Tibial nerve (tissue), 4 donors: Measurements from ENCODE around the gene ATG7. TPM values are rescaled to one million over a fixed set of nuclear protein-coding genes. Genes with fewer than 3 reads are reported as not detected.
A peak's percentile ranks its signal among the peaks of the same experiment; 100 is the strongest.

ENCODE experiments used
- DNase-seq, 2 donors: peaks; one replicate each; pipeline ENCODE4 v3.0.0-alpha.2; 2019; ENCODE audit warnings: low spot score in 2 of 2
- H3K27ac ChIP-seq, 4 donors: fragments of 200-600 bp; sonication (generic) in 3 of 4; one replicate each; pipeline ENCODE4 v1.5.1; 2017 to 2019; ENCODE audit warnings: mild to moderate bottlenecking in 1 of 4
- H3K27me3 ChIP-seq, 2 donors: fragments of 200-600 bp; sonication (generic) in 1 of 2; one replicate each; pipeline versions ENCODE4 v1.5.1 to v1.6.0; 2017 to 2019
- H3K36me3 ChIP-seq, 3 donors: fragments of 200-600 bp; sonication (generic); one replicate each; pipeline ENCODE4 v1.5.1; 2018 to 2019
- H3K4me1 ChIP-seq, 4 donors: fragments of 200-600 bp; sonication (generic) in 3 of 4; one replicate each; pipeline ENCODE4 v1.5.1; 2017 to 2019
- H3K4me3 ChIP-seq, 4 donors: fragments of 200-600 bp; sonication (generic) in 3 of 4; one replicate each; pipeline ENCODE4 v1.5.1; 2017 to 2019; ENCODE audit warnings: mild to moderate bottlenecking in 1 of 4, moderate library complexity in 1 of 4
- H3K9me3 ChIP-seq, 4 donors: fragments of 200-600 bp; sonication (generic) in 3 of 4; one replicate each; pipeline ENCODE4 v1.5.1; 2017 to 2019
- CTCF ChIP-seq, 5 experiments: fragments of 200-600 bp in 3 of 5; fragments of 450-650 bp in 2 of 5; sonication (generic) in 3 of 5; IDR thresholded peaks; one replicate each; pipeline ENCODE4 v1.5.1; 2016 to 2019; ENCODE audit warnings: antibody characterized with exemption in 5 of 5, mild to moderate bottlenecking in 3 of 5, moderate library complexity in 2 of 5
- EP300 ChIP-seq, 2 donors: sonication (generic); formaldehyde crosslinking; IDR thresholded peaks; one replicate each; pipeline ENCODE4 v1.6.1; 2017; ENCODE audit warnings: antibody characterized with exemption in 2 of 2, mild to moderate bottlenecking in 1 of 2
- POLR2A ChIP-seq, 2 donors: fragments of 450-650 bp; IDR thresholded peaks; one replicate each; pipeline ENCODE4 v1.6.1; 2017; ENCODE audit warnings: antibody characterized with exemption in 2 of 2, mild to moderate bottlenecking in 2 of 2, moderate library complexity in 2 of 2
- WGBS, 2 donors: methylation state at CpG; one replicate each; pipeline ENCODE4 v1.1.5; 2018; 5-methylcytosine and 5-hydroxymethylcytosine counted together
- total RNA-seq, 4 donors: library from RNA; depleted of rRNA; stranded (reverse); fragments of >200 nt; gene quantifications; one replicate each; pipeline ENCODE4 v1.1.0, GENCODE V29; 2016

The ATG7 gene
- total RNA-seq, 4 donors from 2014 or later: 71.0 to 94.0 (median 76.2) TPM

- no peak overlapping the region for H3K4me3 ChIP-seq
- H3K27ac ChIP-seq: no peak overlapping the region
- 84 to 90% methylated on average over 2 of the region's 2 CpGs for WGBS, 2 donors
These were observed 13.3 kb downstream of the ATG7 start for GRCh38 chr3:11285471-11285870.

GRCh38 chr3:11287404-11287803, 15.2 kb downstream of the ATG7 start:
- 64 to 72% methylated on average over 9 to 10 of the region's 10 CpGs for WGBS, 2 donors
- Histone ChIP-seq H3K36me3 (peaks cover 0 to 20% (median 0%) of the 10 kb centered on the region in 3 donors), H3K27me3 (no peaks in the 10 kb centered on the region), H3K4me1 (peaks cover 0 to 66% (median 14%) of the 10 kb centered on the region in 4 donors), H3K9me3 (no peaks in the 10 kb centered on the region), H3K27ac (peak overlapping the region in 2 of 4 donors; percentile 78 to 82), H3K4me3 (no peak overlapping the region)
- TF ChIP-seq POLR2A (IDR thresholded peaks at IDR 0.05) (no peak), EP300 (IDR thresholded peaks at IDR 0.05) (no peak), CTCF (IDR thresholded peaks at IDR 0.05) (no peak)
- DNase-seq: no peak

More at GRCh38 chr3:11285471-11285870, 13.3 kb downstream of the ATG7 start:
- H3K36me3 ChIP-seq: peaks cover 0 to 27% (median 0%) of the 10 kb centered on the region in 3 donors
- H3K4me1 ChIP-seq: peaks cover 0 to 65% (median 14%) of the 10 kb centered on the region in 4 donors
- DNase-seq: no peak
- no peaks in the 10 kb centered on the region for H3K9me3 ChIP-seq
- no peaks in the 10 kb centered on the region for H3K27me3 ChIP-seq
- no peak for TF ChIP-seq CTCF (IDR thresholded peaks at IDR 0.05)
- no peak for TF ChIP-seq EP300 (IDR thresholded peaks at IDR 0.05)

GRCh38 chr3:11288021-11288491, 15.9 kb downstream of the ATG7 start:
- Histone ChIP-seq H3K4me1 (peaks cover 0 to 60% (median 14%) of the 10 kb centered on the region in 4 donors), H3K9me3 (no peaks in the 10 kb centered on the region), H3K27ac (peak overlapping the region in 3 of 4 donors; percentile 49 to 82 (median 78)), H3K27me3 (no peaks in the 10 kb centered on the region), H3K36me3 (peaks cover 0 to 20% (median 0%) of the 10 kb centered on the region in 3 donors), H3K4me3 (no peak overlapping the region)
- TF ChIP-seq CTCF (IDR thresholded peaks at IDR 0.05) (no peak), POLR2A (IDR thresholded peaks at IDR 0.05) (no peak), EP300 (IDR thresholded peaks at IDR 0.05) (no peak)
- WGBS, 2 donors: 52 to 64% methylated on average over 2 of the region's 2 CpGs
- no peak for DNase-seq

DNA sequence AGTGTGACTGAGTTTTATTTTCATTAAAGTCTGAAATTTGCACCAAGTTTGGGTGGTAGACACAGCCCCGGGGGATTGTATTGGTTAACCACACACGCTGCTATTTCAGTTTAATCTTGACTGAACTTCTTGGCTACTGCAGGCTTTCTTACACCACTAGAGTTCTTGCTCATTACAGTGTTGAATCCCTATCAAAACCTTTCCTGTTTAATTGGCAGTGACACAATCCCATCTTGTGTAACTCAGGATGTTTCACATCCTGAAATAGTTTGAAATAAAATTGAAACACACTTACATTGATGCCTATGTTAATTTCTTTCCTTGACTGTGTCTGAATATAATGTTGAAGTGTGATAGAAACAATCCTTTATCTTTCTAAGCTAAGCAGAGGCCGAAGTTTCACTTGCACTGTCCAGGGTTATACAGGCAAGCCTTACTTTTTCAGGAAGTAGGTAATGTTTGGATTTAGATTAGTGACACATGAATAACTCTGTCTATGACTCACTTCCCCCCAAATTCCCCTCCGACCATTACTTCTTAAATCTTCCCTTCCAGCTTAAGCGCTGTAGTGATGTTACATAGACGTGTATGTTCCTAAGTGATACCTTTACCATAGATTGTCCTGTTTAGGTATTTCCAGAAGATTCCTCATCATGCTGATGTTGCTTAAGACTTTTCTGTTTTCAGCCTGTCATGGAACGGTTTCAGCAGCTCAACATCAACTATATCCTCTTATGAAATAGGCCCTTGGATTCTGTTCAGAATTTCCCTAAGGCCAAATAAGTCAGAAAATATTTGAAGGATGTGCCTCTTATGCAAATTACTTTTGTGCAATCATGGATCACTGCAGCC, 16.8 kb downstream of the ATG7 start:
- H3K36me3 ChIP-seq: peaks cover 0 to 16% (median 0%) of the 10 kb centered on the region in 3 donors
- no peaks in the 10 kb centered on the region for H3K27me3 ChIP-seq
- 46 to 62% methylated on average over 7 of the region's 7 CpGs for WGBS, 2 donors
- H3K4me1 ChIP-seq: peaks cover 0 to 50% (median 14%) of the 10 kb centered on the region in 4 donors
- no peaks in the 10 kb centered on the region for H3K9me3 ChIP-seq
- H3K27ac ChIP-seq: peak overlapping the region in 3 of 4 donors; percentile 49 to 82 (median 78)
- TF ChIP-seq EP300 (IDR thresholded peaks at IDR 0.05): peak; percentile 53 to 74
- TF ChIP-seq POLR2A (IDR thresholded peaks at IDR 0.05): peak in 1 of 2 donors; percentile 8
- TF ChIP-seq CTCF (IDR thresholded peaks at IDR 0.05): no peak
- DNase-seq: peak in 1 of 2 donors; percentile 62
- H3K4me3 ChIP-seq: no peak overlapping the region

DNA sequence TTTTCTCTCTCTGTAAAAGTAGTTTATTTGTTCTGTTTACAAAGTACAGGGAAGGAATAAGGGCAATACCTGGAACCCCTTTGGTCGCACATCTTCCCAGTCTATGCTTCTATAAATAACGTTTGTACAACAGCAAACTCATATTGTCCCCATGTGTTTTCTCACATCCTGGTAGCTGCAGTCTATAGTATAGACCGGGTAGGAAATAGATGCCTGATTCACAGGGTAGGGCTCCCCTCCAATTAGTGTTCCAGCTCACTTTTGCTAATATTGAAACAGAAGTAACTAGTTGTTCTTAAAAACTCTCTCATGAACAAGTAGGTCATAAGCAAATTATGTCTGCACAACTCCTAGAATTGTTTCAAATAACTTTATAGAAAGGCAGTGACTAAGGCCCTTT, 17.7 kb downstream of the ATG7 start:
- Histone ChIP-seq H3K36me3 (peaks cover 0 to 11% (median 0%) of the 10 kb centered on the region in 3 donors), H3K27ac (peak overlapping the region in 3 of 4 donors; percentile 49 to 82 (median 78)), H3K4me3 (no peak overlapping the region), H3K4me1 (peaks cover 0 to 50% (median 14%) of the 10 kb centered on the region in 4 donors), H3K27me3 (no peaks in the 10 kb centered on the region), H3K9me3 (no peaks in the 10 kb centered on the region)
- DNase-seq: no peak
- WGBS, 2 donors: 81 to 83% methylated on average over 3 of the region's 3 CpGs
- no peak for TF ChIP-seq CTCF (IDR thresholded peaks at IDR 0.05)
- TF ChIP-seq POLR2A (IDR thresholded peaks at IDR 0.05): no peak
- no peak for TF ChIP-seq EP300 (IDR thresholded peaks at IDR 0.05)
